Measurements from ENCODE around the gene SH3TC1. TPM values are rescaled to one million over a fixed set of nuclear protein-coding genes. Genes with fewer than 3 reads are reported as not detected.

Gene SH3TC1
- total RNA-seq, 1 donor from 2014 or later, result 64.5 TPM

GRCh38 chr4:8160572-8160971, 38.5 kb upstream of the SH3TC1 start:
- Histone ChIP-seq H3K27me3 (no peaks in the 10 kb centered on the region), H3K27ac (no peak overlapping the region), H3K9me3 (no peaks in the 10 kb centered on the region), H3K36me3 (no peaks in the 10 kb centered on the region), H3K4me1 (peaks cover 13 to 22% of the 10 kb centered on the region in 2 donors), H3K4me3 (no peak overlapping the region)
- TF ChIP-seq, protein P1, sequence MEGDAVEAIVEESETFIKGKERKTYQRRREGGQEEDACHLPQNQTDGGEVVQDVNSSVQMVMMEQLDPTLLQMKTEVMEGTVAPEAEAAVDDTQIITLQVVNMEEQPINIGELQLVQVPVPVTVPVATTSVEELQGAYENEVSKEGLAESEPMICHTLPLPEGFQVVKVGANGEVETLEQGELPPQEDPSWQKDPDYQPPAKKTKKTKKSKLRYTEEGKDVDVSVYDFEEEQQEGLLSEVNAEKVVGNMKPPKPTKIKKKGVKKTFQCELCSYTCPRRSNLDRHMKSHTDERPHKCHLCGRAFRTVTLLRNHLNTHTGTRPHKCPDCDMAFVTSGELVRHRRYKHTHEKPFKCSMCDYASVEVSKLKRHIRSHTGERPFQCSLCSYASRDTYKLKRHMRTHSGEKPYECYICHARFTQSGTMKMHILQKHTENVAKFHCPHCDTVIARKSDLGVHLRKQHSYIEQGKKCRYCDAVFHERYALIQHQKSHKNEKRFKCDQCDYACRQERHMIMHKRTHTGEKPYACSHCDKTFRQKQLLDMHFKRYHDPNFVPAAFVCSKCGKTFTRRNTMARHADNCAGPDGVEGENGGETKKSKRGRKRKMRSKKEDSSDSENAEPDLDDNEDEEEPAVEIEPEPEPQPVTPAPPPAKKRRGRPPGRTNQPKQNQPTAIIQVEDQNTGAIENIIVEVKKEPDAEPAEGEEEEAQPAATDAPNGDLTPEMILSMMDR (IDR thresholded peaks at IDR 0.05), result no peak
- intact Hi-C loops (cut with DNase I), result no loop called here
- no peak for DNase-seq (ENCODE audit: low spot score in 2 of 2)

GRCh38 chr4:8162625-8163024, 36.5 kb upstream of the SH3TC1 start:
- H3K27me3 ChIP-seq, result no peaks in the 10 kb centered on the region
- DNase-seq (ENCODE audit: low spot score in 2 of 2), result no peak

GRCh38 chr4:8163026-8163425, 36.1 kb upstream of the SH3TC1 start:
- no peaks in the 10 kb centered on the region for H3K36me3 ChIP-seq
- no peaks in the 10 kb centered on the region for H3K27me3 ChIP-seq
- DNase-seq (ENCODE audit: low spot score in 2 of 2), result no peak
- TF ChIP-seq, protein P1 (IDR thresholded peaks at IDR 0.05), result no peak
- H3K27ac ChIP-seq, result no peak overlapping the region
- peaks cover 9 to 13% of the 10 kb centered on the region in 2 donors for H3K4me1 ChIP-seq
- no peaks in the 10 kb centered on the region for H3K9me3 ChIP-seq
- intact Hi-C loops (cut with DNase I), result no loop called here
- H3K4me3 ChIP-seq, result no peak overlapping the region

More at GRCh38 chr4:8162625-8163024, 36.5 kb upstream of the SH3TC1 start:
- intact Hi-C loops (cut with DNase I), result no loop called here
- no peaks in the 10 kb centered on the region for H3K9me3 ChIP-seq
- H3K4me1 ChIP-seq, result peaks cover 13% of the 10 kb centered on the region in 2 donors
- H3K4me3 ChIP-seq, result no peak overlapping the region
- H3K27ac ChIP-seq, result no peak overlapping the region
- no peaks in the 10 kb centered on the region for H3K36me3 ChIP-seq
- TF ChIP-seq, protein P1 (IDR thresholded peaks at IDR 0.05), result no peak

- Histone ChIP-seq H3K36me3 (no peaks in the 10 kb centered on the region), H3K27me3 (no peaks in the 10 kb centered on the region), H3K4me3 (no peak overlapping the region), H3K9me3 (no peaks in the 10 kb centered on the region), H3K27ac (no peak overlapping the region), H3K4me1 (peaks cover 7 to 8% of the 10 kb centered on the region in 2 donors)
- intact Hi-C loops (cut with DNase I), result no loop called here
- no peak for DNase-seq (ENCODE audit: low spot score in 2 of 2)
- TF ChIP-seq, protein P1 (IDR thresholded peaks at IDR 0.05), result no peak
Observed at GRCh38 chr4:8163436-8164193, 35.5 kb upstream of the SH3TC1 start.

GRCh38 chr4:8164194-8164565, 34.9 kb upstream of the SH3TC1 start:
- Histone ChIP-seq H3K4me3 (no peak overlapping the region), H3K36me3 (no peaks in the 10 kb centered on the region), H3K4me1 (peaks cover 7% of the 10 kb centered on the region in 2 donors), H3K27me3 (no peaks in the 10 kb centered on the region), H3K27ac (no peak overlapping the region), H3K9me3 (no peaks in the 10 kb centered on the region)
- no peak for DNase-seq (ENCODE audit: low spot score in 2 of 2)
- TF ChIP-seq, protein P1 (IDR thresholded peaks at IDR 0.05), result no peak
- intact Hi-C loops (cut with DNase I), result no loop called here
